ENCODE results near the gene RNASE9. TPM values are rescaled to one million over a fixed set of nuclear protein-coding genes. Genes with fewer than 3 reads are reported as not detected.

Gene RNASE9
- total and polyA plus RNA-seq, 7 donors, result not detected

DNA sequence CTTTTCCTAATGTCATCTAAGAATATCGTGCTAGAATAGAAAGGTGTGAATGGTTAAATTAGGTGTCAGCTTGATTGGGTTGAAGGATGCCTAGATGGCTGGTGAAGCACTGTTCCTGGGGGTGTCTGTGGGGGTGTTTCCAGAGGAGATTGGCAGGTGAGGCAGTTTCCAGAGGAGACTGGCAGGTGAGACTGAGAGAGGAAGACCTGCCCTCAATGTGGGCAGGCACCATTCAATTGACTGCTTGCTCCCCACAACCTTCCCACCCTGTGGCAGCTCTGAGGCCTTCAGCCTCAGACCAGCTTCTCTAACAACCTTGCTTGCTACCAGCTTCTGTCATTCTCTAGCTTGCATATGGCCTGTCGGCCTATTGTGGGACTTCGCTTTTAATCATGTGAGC is 9.2 kb downstream of the RNASE9 start:
- intact Hi-C loops (cut with DNase I), result no loop called here
- no peaks in the 10 kb centered on the region for H3K27me3 ChIP-seq
- no peak for DNase-seq
- no peak overlapping the region for H3K4me3 ChIP-seq
- H3K36me3 ChIP-seq, result no peaks in the 10 kb centered on the region
- 92 to 96% methylated on average over 3 of the region's 3 CpGs for WGBS, 2 donors
- no peaks in the 10 kb centered on the region for H3K9me3 ChIP-seq
- H3K27ac ChIP-seq, result no peak overlapping the region
- TF ChIP-seq EP300 (IDR thresholded peaks at IDR 0.05) (no peak), POLR2AphosphoS5 (IDR thresholded peaks at IDR 0.05) (no peak), POLR2A (IDR thresholded peaks at IDR 0.05) (no peak)
- TF ChIP-seq, protein P1, sequence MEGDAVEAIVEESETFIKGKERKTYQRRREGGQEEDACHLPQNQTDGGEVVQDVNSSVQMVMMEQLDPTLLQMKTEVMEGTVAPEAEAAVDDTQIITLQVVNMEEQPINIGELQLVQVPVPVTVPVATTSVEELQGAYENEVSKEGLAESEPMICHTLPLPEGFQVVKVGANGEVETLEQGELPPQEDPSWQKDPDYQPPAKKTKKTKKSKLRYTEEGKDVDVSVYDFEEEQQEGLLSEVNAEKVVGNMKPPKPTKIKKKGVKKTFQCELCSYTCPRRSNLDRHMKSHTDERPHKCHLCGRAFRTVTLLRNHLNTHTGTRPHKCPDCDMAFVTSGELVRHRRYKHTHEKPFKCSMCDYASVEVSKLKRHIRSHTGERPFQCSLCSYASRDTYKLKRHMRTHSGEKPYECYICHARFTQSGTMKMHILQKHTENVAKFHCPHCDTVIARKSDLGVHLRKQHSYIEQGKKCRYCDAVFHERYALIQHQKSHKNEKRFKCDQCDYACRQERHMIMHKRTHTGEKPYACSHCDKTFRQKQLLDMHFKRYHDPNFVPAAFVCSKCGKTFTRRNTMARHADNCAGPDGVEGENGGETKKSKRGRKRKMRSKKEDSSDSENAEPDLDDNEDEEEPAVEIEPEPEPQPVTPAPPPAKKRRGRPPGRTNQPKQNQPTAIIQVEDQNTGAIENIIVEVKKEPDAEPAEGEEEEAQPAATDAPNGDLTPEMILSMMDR (IDR thresholded peaks at IDR 0.05), result no peak
- no peaks in the 10 kb centered on the region for H3K4me1 ChIP-seq

GRCh38 chr14:20550926-20551325 is 9.9 kb downstream of the RNASE9 start:
- Histone ChIP-seq H3K27ac (no peak overlapping the region), H3K4me1 (no peaks in the 10 kb centered on the region), H3K36me3 (no peaks in the 10 kb centered on the region), H3K4me3 (no peak overlapping the region), H3K27me3 (no peaks in the 10 kb centered on the region), H3K9me3 (no peaks in the 10 kb centered on the region)
- DNase-seq, result no peak
- 94 to 96% methylated on average over 2 of the region's 2 CpGs for WGBS, 2 donors
- intact Hi-C loops (cut with DNase I), result no loop called here
- TF ChIP-seq, protein P1 (IDR thresholded peaks at IDR 0.05), result no peak
- no peak for TF ChIP-seq POLR2A (IDR thresholded peaks at IDR 0.05)

DNA sequence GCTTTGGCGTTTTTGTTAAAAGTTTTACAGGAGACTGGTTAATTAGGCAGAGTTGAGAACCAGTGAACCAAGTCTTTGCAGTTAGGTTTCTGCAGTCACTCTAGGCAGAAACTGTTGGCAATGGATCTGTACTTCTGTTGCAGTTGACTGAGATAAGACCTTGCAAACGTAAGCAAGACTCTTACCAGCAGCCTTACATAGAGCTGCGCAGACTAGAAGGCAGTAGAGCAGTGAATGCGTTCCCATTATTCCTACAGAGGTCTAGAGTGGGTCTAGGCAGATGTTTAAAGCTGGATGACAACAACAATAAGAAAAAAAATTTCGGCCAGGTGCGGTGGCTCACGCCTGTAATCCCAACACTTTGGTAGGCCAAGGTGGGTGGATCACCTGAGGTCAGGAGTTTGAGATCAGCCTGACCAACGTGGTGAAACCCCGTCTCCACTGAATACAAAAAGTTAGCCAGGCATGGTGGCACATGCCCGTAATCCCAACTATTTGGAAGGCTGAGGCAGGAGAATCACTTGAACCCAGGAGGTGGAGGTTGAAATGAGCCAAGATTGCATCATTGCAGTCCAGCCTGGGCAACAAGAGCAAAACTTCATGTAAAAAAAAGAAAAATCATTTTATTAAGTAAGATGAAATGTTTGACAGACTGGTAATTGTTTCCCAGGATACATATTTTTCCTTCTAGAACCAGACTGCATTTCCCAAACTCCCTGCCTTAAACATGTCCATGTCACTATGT is 12.3 kb downstream of the RNASE9 start:
- 90 to 93% methylated on average over 10 of the region's 10 CpGs for WGBS, 2 donors
- TF ChIP-seq, protein P1 (IDR thresholded peaks at IDR 0.05), result no peak
- TF ChIP-seq EP300 (IDR thresholded peaks at IDR 0.05), result no peak
- no peak for TF ChIP-seq POLR2AphosphoS5 (IDR thresholded peaks at IDR 0.05)
- DNase-seq, result no peak

DNA sequence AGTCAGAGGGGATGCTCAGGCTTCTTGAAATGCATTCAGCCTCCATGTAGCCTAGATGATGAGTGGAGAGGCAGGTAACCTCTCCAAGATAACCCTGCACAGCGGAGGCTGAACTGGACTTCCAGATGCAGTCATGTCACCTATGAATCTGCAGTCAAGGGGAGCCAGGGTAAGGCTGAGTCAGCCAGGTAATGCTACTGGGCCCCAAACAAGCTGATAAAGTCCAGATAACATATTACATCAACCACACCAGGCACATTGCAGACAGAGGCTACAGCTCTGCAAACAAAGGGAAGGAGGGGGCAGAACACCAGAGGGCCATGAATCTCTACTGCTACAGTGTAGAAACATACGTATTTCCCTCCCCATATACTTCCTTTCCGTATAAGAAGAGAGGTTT is 14.0 kb downstream of the RNASE9 start:
- no peaks in the 10 kb centered on the region for H3K36me3 ChIP-seq
- no peaks in the 10 kb centered on the region for H3K27me3 ChIP-seq
- H3K9me3 ChIP-seq, result no peaks in the 10 kb centered on the region
- DNase-seq, result no peak
- no peak overlapping the region for H3K27ac ChIP-seq
- 65 to 68% methylated on average over 3 of the region's 3 CpGs for WGBS, 2 donors
- TF ChIP-seq, protein P1 (IDR thresholded peaks at IDR 0.05), result no peak
- no peak for TF ChIP-seq POLR2A (IDR thresholded peaks at IDR 0.05)
- TF ChIP-seq EP300 (IDR thresholded peaks at IDR 0.05), result no peak
- intact Hi-C loops (cut with DNase I), result no loop called here
- no peak overlapping the region for H3K4me3 ChIP-seq
- no peaks in the 10 kb centered on the region for H3K4me1 ChIP-seq

More for the DNA sequence above, 12.3 kb downstream of the RNASE9 start:
- H3K36me3 ChIP-seq, result no peaks in the 10 kb centered on the region
- no peaks in the 10 kb centered on the region for H3K9me3 ChIP-seq
- no peak overlapping the region for H3K27ac ChIP-seq
- H3K4me3 ChIP-seq, result no peak overlapping the region
- intact Hi-C loops (cut with DNase I), result no loop called here
- no peaks in the 10 kb centered on the region for H3K27me3 ChIP-seq
- H3K4me1 ChIP-seq, result no peaks in the 10 kb centered on the region

DNA sequence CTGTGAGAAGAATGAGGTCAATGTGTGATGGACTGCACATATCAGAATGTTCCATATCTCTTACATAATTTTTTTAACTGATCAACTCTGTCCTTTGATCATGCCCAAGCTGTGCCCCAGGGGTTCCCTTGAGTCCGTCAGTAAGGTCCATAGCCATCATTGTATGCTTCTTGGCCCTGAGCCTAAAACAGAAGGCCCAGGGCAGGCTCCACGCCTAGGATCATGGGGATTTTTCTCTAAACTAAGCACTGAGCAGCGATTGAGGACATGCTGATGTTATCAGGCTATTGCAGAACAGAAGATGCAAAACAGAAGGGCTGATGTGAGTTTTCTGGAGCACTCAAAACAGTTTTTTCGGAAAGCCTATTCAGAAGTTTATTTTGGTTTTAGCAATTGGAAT is 20.9 kb downstream of the RNASE9 start:
- intact Hi-C loops (cut with DNase I), result no loop called here
- H3K36me3 ChIP-seq, result no peaks in the 10 kb centered on the region
- H3K4me3 ChIP-seq, result no peak overlapping the region
- no peaks in the 10 kb centered on the region for H3K4me1 ChIP-seq
- H3K9me3 ChIP-seq, result no peaks in the 10 kb centered on the region
- no peak for DNase-seq
- 68 to 74% methylated on average over 4 of the region's 4 CpGs for WGBS, 2 donors
- no peak for TF ChIP-seq EP300 (IDR thresholded peaks at IDR 0.05)
- TF ChIP-seq POLR2A (IDR thresholded peaks at IDR 0.05), result no peak
- TF ChIP-seq, protein P1 (IDR thresholded peaks at IDR 0.05), result no peak
- no peak for TF ChIP-seq POLR2AphosphoS5 (IDR thresholded peaks at IDR 0.05)
- H3K27me3 ChIP-seq, result no peaks in the 10 kb centered on the region
- no peak overlapping the region for H3K27ac ChIP-seq
